Measurements from ENCODE around the gene SMAD7.
A peak's percentile ranks its signal among the peaks of the same experiment; 100 is the strongest.

DNA sequence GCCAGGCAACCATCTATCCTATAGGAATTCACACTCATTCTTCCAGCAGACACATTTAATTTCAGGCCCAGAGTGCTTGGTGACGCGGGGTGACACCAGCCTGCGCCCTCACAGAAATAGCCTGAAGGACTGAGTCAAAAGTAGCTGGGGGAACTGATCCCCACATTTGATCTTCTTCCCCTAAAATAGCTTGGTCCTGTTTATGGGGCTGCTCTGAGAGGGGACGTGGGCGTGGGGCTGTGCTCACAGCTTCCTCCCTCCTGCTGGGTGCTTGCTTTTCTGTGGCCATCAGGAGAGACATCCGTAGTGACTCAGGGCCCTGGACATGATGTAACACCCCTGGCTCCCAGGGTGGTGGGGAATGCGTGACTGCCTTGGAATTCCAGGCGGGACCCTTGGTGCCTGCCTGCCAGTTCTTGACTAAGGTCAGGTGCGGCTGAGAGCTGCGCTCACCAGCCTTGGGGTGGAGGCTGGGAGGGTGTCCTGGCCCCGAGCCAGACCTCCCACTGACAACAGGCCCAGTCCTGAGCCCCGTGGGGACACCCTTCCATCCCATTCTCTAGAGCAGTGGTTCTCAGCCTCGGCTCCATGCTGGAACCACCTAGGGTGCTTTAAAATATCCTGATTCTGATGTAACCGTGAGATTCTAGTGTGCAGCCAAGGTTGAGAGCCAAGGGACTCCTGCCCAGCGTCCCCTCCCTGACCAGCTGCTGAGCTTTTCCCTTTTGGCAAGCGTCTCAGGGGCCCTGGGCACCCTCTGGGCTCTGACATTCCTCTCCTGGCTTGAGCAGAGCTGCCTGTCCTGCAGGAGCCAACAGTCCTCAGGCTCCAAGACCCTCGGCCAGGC is 47.4 kb upstream of the SMAD7 start:
- TF ChIP-seq CTCF (IDR thresholded peaks at IDR 0.05) (no peak), EP300 (IDR thresholded peaks at IDR 0.05) (no peak), POLR2A (IDR thresholded peaks at IDR 0.05; ENCODE audit: low read depth) (no peak), POLR2AphosphoS5 (IDR thresholded peaks at IDR 0.05) (peak in 1 of 2 donors; percentile 78)

Data from esophagus muscularis mucosa (tissue), 4 donors.